Heart left ventricle (tissue), 16 donors: ENCODE data around the gene OBSL1. TPM values are rescaled to one million over a fixed set of nuclear protein-coding genes. Genes with fewer than 3 reads are reported as not detected.
A peak's percentile ranks its signal among the peaks of the same experiment; 100 is the strongest.

Experiments used
- ATAC-seq, 4 donors: fragments of 200-7000 bp; cut with Tn5 transposase; one replicate each; pipeline ENCODE4 v1.9.1; 2020 to 2022; ENCODE audit warnings: moderate library complexity in 4 of 4, mild to moderate bottlenecking in 3 of 4, moderate number of reproducible peaks in 1 of 4
- DNase-seq, 5 donors: peaks; one replicate each; pipeline ENCODE4 v3.0.0-alpha.2; 2020
- H3K27ac ChIP-seq, 12 donors: fragments of 200-600 bp; sonication (generic) in 4 of 12; one replicate each; pipeline versions ENCODE4 v1.5.0 to v1.8.0; 2016 to 2022; ENCODE audit warnings: mild to moderate bottlenecking in 2 of 12
- H3K27me3 ChIP-seq, 9 donors: fragments of 200-600 bp; sonication (generic) in 2 of 9; one replicate each; pipeline versions ENCODE4 v1.5.1 to v1.8.0; 2016 to 2022; ENCODE audit warnings: mild to moderate bottlenecking in 3 of 9
- H3K36me3 ChIP-seq, 9 donors: fragments of 200-600 bp; sonication (generic) in 2 of 9; one replicate each; pipeline versions ENCODE4 v1.5.0 to v1.8.0; 2018 to 2022; ENCODE audit warnings: mild to moderate bottlenecking in 2 of 9
- H3K4me1 ChIP-seq, 12 donors: fragments of 200-600 bp; sonication (generic) in 4 of 12; one replicate each; pipeline versions ENCODE4 v1.5.0 to v1.8.0; 2016 to 2022; ENCODE audit warnings: mild to moderate bottlenecking in 3 of 12
- H3K4me3 ChIP-seq, 12 donors: fragments of 200-600 bp; sonication (generic) in 4 of 12; one replicate each; pipeline versions ENCODE4 v1.5.0 to v1.8.0; 2017 to 2022; ENCODE audit warnings: mild to moderate bottlenecking in 9 of 12, moderate library complexity in 4 of 12
- H3K9me3 ChIP-seq, 12 donors: fragments of 200-600 bp; sonication (generic) in 4 of 12; one replicate each; pipeline versions ENCODE4 v1.5.0 to v1.8.0; 2016 to 2022; ENCODE audit warnings: mild to moderate bottlenecking in 1 of 12
- CTCF ChIP-seq, 12 donors: fragments of 200-600 bp; sonication (generic) in 4 of 12; IDR thresholded peaks; one replicate each; pipeline versions ENCODE4 v1.5.0 to v1.8.0; 2018 to 2022; ENCODE audit warnings: antibody characterized with exemption in 12 of 12, mild to moderate bottlenecking in 5 of 12
- POLR2A ChIP-seq, 2 donors: fragments of 450-650 bp; IDR thresholded peaks; one replicate each; pipeline ENCODE4 v1.6.1; 2017; ENCODE audit warnings: antibody characterized with exemption in 2 of 2, mild to moderate bottlenecking in 2 of 2, moderate library complexity in 2 of 2
- WGBS, 4 donors: extraction: QIAGEN DNeasy Blood & Tissue Kit in 2 of 4; methylation state at CpG; one replicate each; pipeline versions ENCODE4 v1.1.5 to v1.1.7; 2013 to 2018; 5-methylcytosine and 5-hydroxymethylcytosine counted together
- intact Hi-C, 10 donors: fragments of 100-400 bp; cut with DNase I; formaldehyde crosslinking; loops; one replicate each; pipeline versions ENCODE4 v1.11.1 to v1.14.2; 2022
- polyA plus RNA-seq, 2 donors: library from polyadenylated mRNA; stranded (reverse); fragments of 200-250 nt; gene quantifications; one replicate each; pipeline ENCODE4 v1.2.3, GENCODE V29; 2013
- total RNA-seq, 9 donors: library from RNA; depleted of rRNA in 2 of 9; stranded (reverse); fragments of >200 nt in 2 of 9; fragmentation: NEBNext Ultra II Directional in 3 of 9; extraction: Animal tissue kit (Norgen Biotek cat#: 25700) in 3 of 9; gene quantifications; one replicate each; pipeline versions ENCODE4 v1.1.0 to v1.2.4, GENCODE V29; 2016 to 2023
- donor health status: ischemic (EF 13 %, LVEDD 7.1; RV severe dilation, severe dysfunction).
- donor health status: healthy with polysubstance abuse.
- donor health status: DM: no; HTN: yes; CAD: no.
- donor health status: DM: no; HTN: no; CAD: no.
- donor health status: ischemic (EF 25% LVEDD 6.9; RV normal size, moderate dysfunction).
- donor health status: ischemic (EF 25% LVEDD 5.7; RV mildly dilated, moderate dysfunction).
- donor health status: healthy.
- donor health status: DM: yes; HTN: yes; CAD: no.
- donor health status: ischemic (EF 35%, LVEDD 5.7; RV mildly dilated, moderate dysfunction).
- donor health status: nonischemic (EF 11% LVEDD 7.7; RV severe dilation, severe dysfunction).
- donor health status: DM: yes; HTN: yes; CAD: no.
- donor health status: PGD.
- donor health status: ischemic (EF 29% LVEDD 5.4; RV normal size, mild dysfunction).
- donor health status: nonischemic (EF 23%, LVEDD 6.1; RV moderate dilation, normal function).

OBSL1 gene
- total and polyA plus RNA-seq, 11 donors, result 88.1 to 230 (median 177) TPM

- no peaks in the 10 kb centered on the region for H3K9me3 ChIP-seq
- intact Hi-C loops, result loop anchor here in 2 of 10 donors (5.0 to 10.0 kb wide), 2 partner anchors 69 to 72 kb away; no protein-coding TSS in a partner anchor
- 65 to 72% (median 70%) methylated on average over 21 of the region's 21 CpGs for WGBS, 4 donors
These were observed 5.9 kb downstream of the OBSL1 start for GRCh38 chr2:219565130-219566080.

GRCh38 chr2:219563271-219563928, 7.9 kb downstream of the OBSL1 start:
- no peaks in the 10 kb centered on the region for H3K9me3 ChIP-seq
- no peaks in the 10 kb centered on the region for H3K27me3 ChIP-seq
- WGBS, 4 donors, result 90 to 93% (median 91%) methylated on average over 20 of the region's 20 CpGs
- peaks cover 0 to 31% (median 7%) of the 10 kb centered on the region in 12 donors for H3K4me1 ChIP-seq
- TF ChIP-seq POLR2A (IDR thresholded peaks at IDR 0.05) (no peak), CTCF (IDR thresholded peaks at IDR 0.05) (no peak)
- DNase-seq (peak in 1 of 5 donors; percentile 51), ATAC-seq (no peak)
- no peak overlapping the region for H3K27ac ChIP-seq
- H3K36me3 ChIP-seq, result peaks cover 0 to 78% (median 39%) of the 10 kb centered on the region in 9 donors
- intact Hi-C loops, result loop anchor here in 1 of 10 donors (5.0 to 10.0 kb wide), 2 partner anchors 34 to 71 kb away; partner anchors contain the start of gene STK11IP
- no peak overlapping the region for H3K4me3 ChIP-seq

More at GRCh38 chr2:219565130-219566080, 5.9 kb downstream of the OBSL1 start:
- DNase-seq (peak in 1 of 5 donors; percentile 8), ATAC-seq (no peak)
- peaks cover 0 to 9% (median 0%) of the 10 kb centered on the region in 9 donors for H3K27me3 ChIP-seq
- peaks cover 0 to 78% (median 39%) of the 10 kb centered on the region in 9 donors for H3K36me3 ChIP-seq
- TF ChIP-seq POLR2A (IDR thresholded peaks at IDR 0.05), result no peak
- no peak for TF ChIP-seq CTCF (IDR thresholded peaks at IDR 0.05)
- H3K4me3 ChIP-seq, result no peak overlapping the region
- no peak overlapping the region for H3K27ac ChIP-seq
- H3K4me1 ChIP-seq, result peaks cover 0 to 36% (median 12%) of the 10 kb centered on the region in 12 donors

GRCh38 chr2:219562049-219563020, 9.0 kb downstream of the OBSL1 start:
- peaks cover 0 to 71% (median 45%) of the 10 kb centered on the region in 9 donors for H3K36me3 ChIP-seq
- DNase-seq, result peak in 3 of 5 donors; percentile 7 to 55 (median 14)
- H3K27me3 ChIP-seq, result no peaks in the 10 kb centered on the region

More at GRCh38 chr2:219562049-219563020, 9.0 kb downstream of the OBSL1 start:
- intact Hi-C loops, result loop anchor here in 1 of 10 donors (5.0 to 10.0 kb wide), 2 partner anchors 35 to 72 kb away; partner anchors contain the start of gene STK11IP
- no peaks in the 10 kb centered on the region for H3K9me3 ChIP-seq
- no peak overlapping the region for H3K4me3 ChIP-seq
- WGBS, 4 donors, result 75 to 81% (median 78%) methylated on average over 21 to 35 of the region's 35 CpGs
- TF ChIP-seq CTCF (IDR thresholded peaks at IDR 0.05) (no peak), POLR2A (IDR thresholded peaks at IDR 0.05) (no peak)
- ATAC-seq, result no peak
- H3K4me1 ChIP-seq, result peaks cover 0 to 31% (median 7%) of the 10 kb centered on the region in 12 donors
- H3K27ac ChIP-seq, result peak overlapping the region in 2 of 12 donors; percentile 14 to 24
